Putamen (tissue), 1 donor: Measurements from ENCODE around the gene CRYGS.
"Not testable (repeated sequence)": the region's sequence is repeated elsewhere in the genome, so short reads cannot be mapped to it uniquely, and the experiment has no call there.

Source experiments
- DNase-seq: peaks from one replicate; pipeline ENCODE4 v3.0.0-alpha.2; 2016; ENCODE audit warnings: low spot score

The CRYGS gene

GRCh38 chr3:186519021-186519658 is 25.0 kb downstream of the CRYGS start:
- DNase-seq = no peak

- DNase-seq = no peak
Observed at GRCh38 chr3:186517218-186517617, 27.0 kb downstream of the CRYGS start.

- DNase-seq = no peak
Observed at GRCh38 chr3:186516646-186517045, 27.5 kb downstream of the CRYGS start.

- DNase-seq = no peak
Observed at GRCh38 chr3:186515125-186515524, 29.1 kb downstream of the CRYGS start.

GRCh38 chr3:186514296-186515002 is 29.7 kb downstream of the CRYGS start:
- no peak for DNase-seq

- no peak for DNase-seq
Observed at GRCh38 chr3:186513386-186513785, 30.8 kb downstream of the CRYGS start.

GRCh38 chr3:186512570-186513302 is 31.4 kb downstream of the CRYGS start:
- no peak for DNase-seq

GRCh38 chr3:186511702-186512101 is 32.5 kb downstream of the CRYGS start:
- no peak for DNase-seq

- DNase-seq = no peak
Observed at GRCh38 chr3:186511245-186511644, 32.9 kb downstream of the CRYGS start.

- DNase-seq = no peak
Observed at GRCh38 chr3:186510374-186511079, 33.7 kb downstream of the CRYGS start.

- no peak for DNase-seq
Observed at GRCh38 chr3:186509423-186509822, 34.8 kb downstream of the CRYGS start.

- DNase-seq = no peak
Observed at GRCh38 chr3:186506857-186507256, 37.3 kb downstream of the CRYGS start.

- DNase-seq = no peak
Observed at GRCh38 chr3:186506191-186506739, 37.9 kb downstream of the CRYGS start.

- no peak for DNase-seq
Observed at GRCh38 chr3:186502966-186503712, 41.0 kb downstream of the CRYGS start.

GRCh38 chr3:186502138-186502948 is 41.8 kb downstream of the CRYGS start:
- no peak for DNase-seq

GRCh38 chr3:186499949-186500348 is 44.2 kb downstream of the CRYGS start:
- DNase-seq = not testable (repeated sequence)

- DNase-seq = not testable (repeated sequence)
Observed at GRCh38 chr3:186498022-186498421, 46.2 kb downstream of the CRYGS start.

GRCh38 chr3:186497608-186498007 is 46.6 kb downstream of the CRYGS start:
- DNase-seq = no peak

- no peak for DNase-seq
Observed at GRCh38 chr3:186496635-186497034, 47.5 kb downstream of the CRYGS start.

GRCh38 chr3:186496016-186496415 is 48.2 kb downstream of the CRYGS start:
- no peak for DNase-seq
